Measurements from ENCODE around the gene KIAA1586.
"Not testable (repeated sequence)": the region's sequence is repeated elsewhere in the genome, so short reads cannot be mapped to it uniquely, and the experiment has no call there.

The KIAA1586 gene

DNA sequence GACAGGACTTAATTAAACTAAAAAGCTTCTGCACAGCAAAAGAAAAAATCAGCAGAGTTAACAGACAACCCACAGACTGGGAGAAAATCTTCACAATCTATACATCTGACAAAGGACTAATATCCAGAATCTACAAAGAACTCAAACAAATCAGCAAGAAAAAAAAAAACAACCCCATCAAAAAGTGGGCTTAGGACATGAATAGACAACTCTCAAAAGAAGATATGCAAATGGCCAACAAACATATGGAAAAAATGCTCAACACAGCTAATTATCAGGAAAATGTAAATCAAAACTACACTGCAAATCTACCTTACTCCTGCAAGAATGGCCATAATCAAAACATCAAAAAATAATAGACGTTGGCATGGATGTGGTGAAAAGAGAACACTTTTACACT lies 2.4 kb upstream of the KIAA1586 start:
- not testable (repeated sequence) for H3K27me3 ChIP-seq (ENCODE audit: control insufficient read depth, insufficient read depth, low read length, poor library complexity, severe bottlenecking); H3K4me1 ChIP-seq (ENCODE audit: control insufficient read depth, insufficient read depth, low read length); H3K4me3 ChIP-seq (ENCODE audit: insufficient read depth, low read depth, low read length); H3K36me3 ChIP-seq (ENCODE audit: control insufficient read depth, insufficient read depth, low read length); H3K27ac ChIP-seq (ENCODE audit: insufficient read depth, low read depth, low read length, poor library complexity, severe bottlenecking); H3K9me3 ChIP-seq (ENCODE audit: control insufficient read depth, low read length)
- WGBS, 2 experiments, result 60% methylated on average over 1 of the region's 1 CpG; no CpG with 5 or more reads in 1 of the 2 experiments

- Histone ChIP-seq H3K4me3 (ENCODE audit: insufficient read depth, low read depth, low read length) (no peak overlapping the region), H3K27me3 (ENCODE audit: control insufficient read depth, insufficient read depth, low read length, poor library complexity, severe bottlenecking) (no peaks in the 10 kb centered on the region), H3K27ac (ENCODE audit: insufficient read depth, low read depth, low read length, poor library complexity, severe bottlenecking) (no peak overlapping the region), H3K36me3 (ENCODE audit: control insufficient read depth, insufficient read depth, low read length) (no peaks in the 10 kb centered on the region), H3K4me1 (ENCODE audit: control insufficient read depth, insufficient read depth, low read length) (peaks cover 5% of the 10 kb centered on the region), H3K9me3 (ENCODE audit: control insufficient read depth, low read length) (peaks cover 2% of the 10 kb centered on the region)
- 100% methylated on average over 1 to 2 of the region's 2 CpGs for WGBS, 2 experiments
Observed at GRCh38 chr6:57044568-57044967, 1.9 kb upstream of the KIAA1586 start.

DNA sequence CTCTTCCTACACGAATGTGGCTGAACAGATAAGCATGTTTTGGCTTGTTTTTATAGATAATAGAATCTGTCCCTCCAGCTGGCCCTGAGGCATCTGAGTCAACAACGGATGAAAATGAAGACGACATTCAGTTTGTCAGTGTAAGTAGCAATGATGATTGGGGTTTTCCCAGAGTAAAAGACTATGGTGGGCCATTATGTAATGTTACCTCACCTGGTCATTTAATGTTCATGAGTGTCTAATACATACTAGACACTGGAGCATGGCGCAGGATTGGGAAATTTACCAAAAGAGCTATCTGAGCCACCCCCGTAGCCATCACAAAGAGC lies 728 bp downstream of the KIAA1586 start:
- H3K36me3 ChIP-seq (ENCODE audit: control insufficient read depth, insufficient read depth, low read length), result peaks cover 12% of the 10 kb centered on the region
- not testable (repeated sequence) for H3K27ac ChIP-seq (ENCODE audit: insufficient read depth, low read depth, low read length, poor library complexity, severe bottlenecking); H3K4me1 ChIP-seq (ENCODE audit: control insufficient read depth, insufficient read depth, low read length); H3K4me3 ChIP-seq (ENCODE audit: insufficient read depth, low read depth, low read length); H3K9me3 ChIP-seq (ENCODE audit: control insufficient read depth, low read length); H3K27me3 ChIP-seq (ENCODE audit: control insufficient read depth, insufficient read depth, low read length, poor library complexity, severe bottlenecking)
- WGBS, 2 experiments, result no CpG with 5 or more reads among the region's 5 CpGs

DNA sequence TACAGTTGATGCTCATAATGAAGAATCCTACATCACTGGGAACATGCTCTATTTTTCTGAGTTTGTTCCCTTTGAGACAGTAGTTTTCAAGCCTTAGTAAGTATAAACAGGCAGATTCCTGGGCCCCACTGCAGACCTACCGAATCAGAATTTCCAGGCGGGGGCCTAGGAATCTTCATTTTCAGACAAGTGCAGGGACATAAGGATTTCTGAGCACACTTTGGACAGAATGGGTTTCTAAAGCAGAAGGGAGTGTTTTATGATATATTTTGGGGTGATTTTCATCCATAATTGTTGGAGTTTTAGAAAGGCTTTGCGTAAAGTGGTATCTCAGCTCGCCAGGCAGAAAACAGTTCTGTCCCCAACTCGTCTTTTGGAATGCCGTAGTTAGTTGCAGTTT lies 1.4 kb downstream of the KIAA1586 start:
- H3K27me3 ChIP-seq (ENCODE audit: control insufficient read depth, insufficient read depth, low read length, poor library complexity, severe bottlenecking); H3K9me3 ChIP-seq (ENCODE audit: control insufficient read depth, low read length); H3K27ac ChIP-seq (ENCODE audit: insufficient read depth, low read depth, low read length, poor library complexity, severe bottlenecking); H3K4me1 ChIP-seq (ENCODE audit: control insufficient read depth, insufficient read depth, low read length): not testable (repeated sequence)
- H3K4me3 ChIP-seq (ENCODE audit: insufficient read depth, low read depth, low read length), result peak overlapping the region; percentile 23
- 73 to 79% methylated on average over 5 of the region's 6 CpGs for WGBS, 2 experiments
- H3K36me3 ChIP-seq (ENCODE audit: control insufficient read depth, insufficient read depth, low read length), result peaks cover 16% of the 10 kb centered on the region

DNA sequence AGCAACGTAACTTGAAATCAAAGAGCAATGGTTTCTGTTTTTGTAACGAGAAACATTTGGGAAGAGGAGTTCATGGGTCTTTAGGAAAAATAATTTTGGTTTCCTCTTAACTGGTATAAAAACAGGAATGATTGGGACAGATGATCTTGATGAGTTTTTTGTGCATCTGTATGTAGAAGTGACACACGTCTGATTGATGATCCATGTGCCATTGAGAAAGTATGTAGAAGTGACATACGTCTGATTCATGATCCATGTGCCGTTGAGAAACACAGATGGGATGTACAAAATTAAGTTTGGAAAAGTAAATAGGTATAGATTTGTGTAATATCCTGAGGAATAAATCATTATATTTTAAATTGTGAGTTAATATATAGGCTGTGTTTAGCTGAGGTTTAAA lies 2.1 kb downstream of the KIAA1586 start:
- peaks cover 2% of the 10 kb centered on the region for H3K9me3 ChIP-seq (ENCODE audit: control insufficient read depth, low read length)
- H3K4me3 ChIP-seq (ENCODE audit: insufficient read depth, low read depth, low read length), result peak overlapping the region; percentile 23
- peaks cover 17% of the 10 kb centered on the region for H3K36me3 ChIP-seq (ENCODE audit: control insufficient read depth, insufficient read depth, low read length)
- H3K4me1 ChIP-seq (ENCODE audit: control insufficient read depth, insufficient read depth, low read length), result peaks cover 5% of the 10 kb centered on the region
- 88% methylated on average over 5 of the region's 5 CpGs for WGBS, 2 experiments
- no peaks in the 10 kb centered on the region for H3K27me3 ChIP-seq (ENCODE audit: control insufficient read depth, insufficient read depth, low read length, poor library complexity, severe bottlenecking)
- no peak overlapping the region for H3K27ac ChIP-seq (ENCODE audit: insufficient read depth, low read depth, low read length, poor library complexity, severe bottlenecking)

DNA sequence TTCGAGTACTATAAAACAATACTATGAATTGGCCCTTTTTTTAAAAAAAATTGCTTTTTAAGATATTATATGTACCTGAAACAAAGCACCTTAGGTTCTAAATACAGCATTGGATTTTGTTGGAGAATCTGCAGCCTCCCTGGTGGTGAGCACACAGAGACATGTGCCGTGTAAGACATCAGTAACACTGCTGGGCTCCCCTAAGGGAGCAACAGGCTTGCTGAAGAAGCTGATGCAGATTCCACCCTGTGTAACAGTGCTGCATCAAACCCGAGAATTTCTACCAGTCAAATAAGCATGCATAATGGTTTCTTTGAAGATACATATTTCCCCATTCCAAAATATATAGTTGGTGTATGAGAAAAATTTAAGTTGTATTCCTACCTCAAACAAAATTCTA lies 17.4 kb downstream of the KIAA1586 start:
- 84 to 87% methylated on average over 1 to 2 of the region's 3 CpGs for WGBS, 2 experiments
- Histone ChIP-seq H3K36me3 (ENCODE audit: control insufficient read depth, insufficient read depth, low read length) (no peaks in the 10 kb centered on the region), H3K4me3 (ENCODE audit: insufficient read depth, low read depth, low read length) (no peak overlapping the region), H3K9me3 (ENCODE audit: control insufficient read depth, low read length) (no peaks in the 10 kb centered on the region), H3K4me1 (ENCODE audit: control insufficient read depth, insufficient read depth, low read length) (no peaks in the 10 kb centered on the region), H3K27ac (ENCODE audit: insufficient read depth, low read depth, low read length, poor library complexity, severe bottlenecking) (no peak overlapping the region), H3K27me3 (ENCODE audit: control insufficient read depth, insufficient read depth, low read length, poor library complexity, severe bottlenecking) (no peaks in the 10 kb centered on the region)

DNA sequence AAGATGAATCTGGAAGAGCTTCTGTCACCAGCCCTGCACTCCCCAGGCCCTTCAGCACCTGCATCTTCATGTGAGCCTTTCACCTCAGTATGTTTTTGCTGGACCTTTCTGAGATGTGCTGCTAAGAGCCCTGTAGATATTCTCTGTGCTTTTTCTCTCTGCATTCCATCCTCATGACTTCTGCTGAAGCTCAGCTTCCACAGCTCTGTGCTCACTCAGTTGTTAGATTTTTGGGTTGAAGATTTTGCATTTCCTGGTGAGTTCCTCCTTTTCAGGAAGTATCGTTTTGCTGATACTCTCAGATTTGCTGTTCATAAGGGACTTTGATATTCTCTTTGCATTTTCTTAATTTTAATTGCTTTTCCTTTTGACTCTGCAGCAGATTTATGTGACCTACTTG lies 18.3 kb downstream of the KIAA1586 start:
- Histone ChIP-seq H3K27me3 (ENCODE audit: control insufficient read depth, insufficient read depth, low read length, poor library complexity, severe bottlenecking) (no peaks in the 10 kb centered on the region), H3K9me3 (ENCODE audit: control insufficient read depth, low read length) (no peaks in the 10 kb centered on the region), H3K36me3 (ENCODE audit: control insufficient read depth, insufficient read depth, low read length) (no peaks in the 10 kb centered on the region), H3K4me3 (ENCODE audit: insufficient read depth, low read depth, low read length) (no peak overlapping the region), H3K4me1 (ENCODE audit: control insufficient read depth, insufficient read depth, low read length) (no peaks in the 10 kb centered on the region), H3K27ac (ENCODE audit: insufficient read depth, low read depth, low read length, poor library complexity, severe bottlenecking) (no peak overlapping the region)
- WGBS, 2 experiments, result 86 to 100% methylated on average over 1 of the region's 1 CpG

DNA sequence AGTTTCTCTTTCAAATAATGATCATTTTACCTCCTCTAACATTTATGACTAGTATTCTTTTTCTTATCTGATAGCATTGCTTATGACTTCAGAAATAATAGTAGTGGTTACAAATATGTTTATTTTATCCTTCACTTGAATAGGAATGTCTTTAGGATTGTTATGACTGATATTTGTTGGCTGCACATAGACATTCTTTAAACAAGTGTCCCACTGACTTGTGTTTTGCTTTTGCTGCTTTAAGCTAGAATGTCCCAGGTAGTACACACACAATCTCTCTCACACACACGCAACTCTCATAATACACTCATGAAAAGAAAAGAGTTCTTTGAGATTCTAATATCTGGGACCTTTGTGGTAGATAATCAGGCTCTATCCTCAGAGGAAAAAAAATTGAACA lies 21.6 kb downstream of the KIAA1586 start:
- Histone ChIP-seq H3K4me3 (ENCODE audit: insufficient read depth, low read depth, low read length) (no peak overlapping the region), H3K9me3 (ENCODE audit: control insufficient read depth, low read length) (no peaks in the 10 kb centered on the region), H3K27ac (ENCODE audit: insufficient read depth, low read depth, low read length, poor library complexity, severe bottlenecking) (no peak overlapping the region), H3K4me1 (ENCODE audit: control insufficient read depth, insufficient read depth, low read length) (no peaks in the 10 kb centered on the region), H3K36me3 (ENCODE audit: control insufficient read depth, insufficient read depth, low read length) (no peaks in the 10 kb centered on the region), H3K27me3 (ENCODE audit: control insufficient read depth, insufficient read depth, low read length, poor library complexity, severe bottlenecking) (no peaks in the 10 kb centered on the region)
- 86 to 100% methylated on average over 1 of the region's 1 CpG for WGBS, 2 experiments

GRCh38 chr6:57069228-57069627 lies 22.7 kb downstream of the KIAA1586 start:
- Histone ChIP-seq H3K27ac (ENCODE audit: insufficient read depth, low read depth, low read length, poor library complexity, severe bottlenecking) (no peak overlapping the region), H3K9me3 (ENCODE audit: control insufficient read depth, low read length) (no peaks in the 10 kb centered on the region), H3K4me3 (ENCODE audit: insufficient read depth, low read depth, low read length) (no peak overlapping the region), H3K27me3 (ENCODE audit: control insufficient read depth, insufficient read depth, low read length, poor library complexity, severe bottlenecking) (no peaks in the 10 kb centered on the region), H3K4me1 (ENCODE audit: control insufficient read depth, insufficient read depth, low read length) (no peaks in the 10 kb centered on the region), H3K36me3 (ENCODE audit: control insufficient read depth, insufficient read depth, low read length) (no peaks in the 10 kb centered on the region)
- 89 to 90% methylated on average over 4 of the region's 4 CpGs for whole genome bisulfite sequencing, 2 experiments

DNA sequence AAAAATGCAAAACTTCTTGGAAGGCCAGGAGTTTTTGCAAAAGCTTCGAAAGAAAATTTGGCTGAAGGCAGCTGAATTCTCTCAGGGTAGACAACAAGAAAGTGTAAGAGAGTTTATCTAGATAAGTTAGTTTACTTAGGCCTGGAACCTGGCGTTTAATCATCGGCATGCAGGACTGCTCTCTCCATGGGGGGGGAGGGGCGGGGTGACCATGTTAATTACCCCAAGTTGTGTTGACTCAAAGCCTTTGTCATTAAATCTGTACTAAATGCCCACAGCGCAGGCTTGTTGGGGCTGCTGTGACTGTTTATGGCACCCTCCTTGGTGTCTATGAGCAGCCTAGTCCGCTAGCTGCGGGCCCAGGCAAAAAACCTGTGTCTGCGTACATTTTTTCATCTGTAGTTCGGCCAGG lies 23.4 kb downstream of the KIAA1586 start:
- WGBS, 2 experiments, result 69 to 72% methylated on average over 9 of the region's 9 CpGs
- no peaks in the 10 kb centered on the region for H3K36me3 ChIP-seq (ENCODE audit: control insufficient read depth, insufficient read depth, low read length)
- no peaks in the 10 kb centered on the region for H3K9me3 ChIP-seq (ENCODE audit: control insufficient read depth, low read length)
- H3K4me3 ChIP-seq (ENCODE audit: insufficient read depth, low read depth, low read length), result no peak overlapping the region
- no peaks in the 10 kb centered on the region for H3K4me1 ChIP-seq (ENCODE audit: control insufficient read depth, insufficient read depth, low read length)
- H3K27ac ChIP-seq (ENCODE audit: insufficient read depth, low read depth, low read length, poor library complexity, severe bottlenecking), result no peak overlapping the region
- H3K27me3 ChIP-seq (ENCODE audit: control insufficient read depth, insufficient read depth, low read length, poor library complexity, severe bottlenecking), result no peaks in the 10 kb centered on the region

- 92 to 97% methylated on average over 3 of the region's 3 CpGs for WGBS, 2 experiments
Observed at GRCh38 chr6:57072108-57072507, 25.6 kb downstream of the KIAA1586 start.

More at GRCh38 chr6:57072108-57072507, 25.6 kb downstream of the KIAA1586 start:
- H3K4me1 ChIP-seq (ENCODE audit: control insufficient read depth, insufficient read depth, low read length), result no peaks in the 10 kb centered on the region
- no peaks in the 10 kb centered on the region for H3K9me3 ChIP-seq (ENCODE audit: control insufficient read depth, low read length)
- no peak overlapping the region for H3K27ac ChIP-seq (ENCODE audit: insufficient read depth, low read depth, low read length, poor library complexity, severe bottlenecking)
- H3K4me3 ChIP-seq (ENCODE audit: insufficient read depth, low read depth, low read length), result no peak overlapping the region
- H3K36me3 ChIP-seq (ENCODE audit: control insufficient read depth, insufficient read depth, low read length), result no peaks in the 10 kb centered on the region
- H3K27me3 ChIP-seq (ENCODE audit: control insufficient read depth, insufficient read depth, low read length, poor library complexity, severe bottlenecking), result no peaks in the 10 kb centered on the region
